IPS DF 6.9 (cell line): ENCODE measurements around the gene GIT1.

ENCODE experiments used
- DNase-seq: peaks from one replicate; pipeline ENCODE4 v3.0.0-alpha.2; 2013; ENCODE audit warnings: low read depth, low spot score
- H3K27ac ChIP-seq: one replicate; pipeline ENCODE4 v1.5.1; 2013; ENCODE audit warnings: low read length, control low read depth
- H3K27me3 ChIP-seq: 2 replicates; pipeline ENCODE4 v1.6.1; 2013; ENCODE audit warnings: mild to moderate bottlenecking, low read length; ENCODE audit not compliant: control insufficient read depth, insufficient read depth
- H3K36me3 ChIP-seq: 2 replicates; pipeline ENCODE4 v1.6.1; 2013; ENCODE audit warnings: low read length; ENCODE audit not compliant: control insufficient read depth, insufficient read depth
- H3K4me1 ChIP-seq: 2 replicates; pipeline ENCODE4 v1.6.1; 2013; ENCODE audit warnings: low read length; ENCODE audit not compliant: control insufficient read depth, insufficient read depth
- H3K4me3 ChIP-seq: 2 replicates; pipeline ENCODE4 v1.5.1; 2013; ENCODE audit warnings: mild to moderate bottlenecking, low read length
- H3K9me3 ChIP-seq: 2 replicates; pipeline ENCODE4 v1.6.1; 2013; ENCODE audit warnings: low read length, inconsistent platforms; ENCODE audit not compliant: control insufficient read depth, insufficient read depth
- WGBS: extraction: QIAGEN DNeasy Blood & Tissue Kit; methylation state at CpG from one replicate; pipeline ENCODE4 v1.1.7; 2013; ENCODE audit warnings: mixed read lengths, missing lambda C conversion rate; ENCODE audit not compliant: insufficient read length, insufficient coverage; 5-methylcytosine and 5-hydroxymethylcytosine counted together

GIT1 gene

GRCh38 chr17:29608986-29609385 is 19.5 kb upstream of the GIT1 start:
- no peaks in the 10 kb centered on the region for H3K27me3 ChIP-seq
- DNase-seq, result no peak
- H3K27ac ChIP-seq, result no peak overlapping the region
- WGBS, result no CpG with 5 or more reads among the region's 15 CpGs
- H3K4me1 ChIP-seq, result 0 out of 2 replicates have a peak, but pooled peaks cover 5% of the 10 kb centered on the region
- no peak overlapping the region for H3K4me3 ChIP-seq
- no peaks in the 10 kb centered on the region for H3K9me3 ChIP-seq
- peaks cover 6% of the 10 kb centered on the region; the same call in 1 of the 2 replicates for H3K36me3 ChIP-seq

- no peaks in the 10 kb centered on the region for H3K4me1 ChIP-seq
- H3K9me3 ChIP-seq, result no peaks in the 10 kb centered on the region
- no peak overlapping the region for H3K4me3 ChIP-seq
- peaks cover 3% of the 10 kb centered on the region; the same call in 1 of the 2 replicates for H3K36me3 ChIP-seq
- no peaks in the 10 kb centered on the region for H3K27me3 ChIP-seq
- H3K27ac ChIP-seq, result no peak overlapping the region
- DNase-seq, result no peak
- WGBS, result no CpG with 5 or more reads among the region's 29 CpGs
These were observed 18.2 kb upstream of the GIT1 start for GRCh38 chr17:29607557-29608195.

GRCh38 chr17:29603109-29603674 is 13.7 kb upstream of the GIT1 start:
- H3K4me3 ChIP-seq, result no peak overlapping the region
- no CpG with 5 or more reads among the region's 6 CpGs for WGBS
- no peak for DNase-seq
- no peaks in the 10 kb centered on the region; the same call in 1 of the 2 replicates for H3K4me1 ChIP-seq
- peaks cover 2% of the 10 kb centered on the region; the same call in 1 of the 2 replicates for H3K36me3 ChIP-seq
- no peaks in the 10 kb centered on the region for H3K27me3 ChIP-seq
- H3K27ac ChIP-seq, result no peak overlapping the region
- H3K9me3 ChIP-seq, result no peaks in the 10 kb centered on the region

GRCh38 chr17:29597361-29598172 is 8.1 kb upstream of the GIT1 start:
- Histone ChIP-seq H3K27ac (no peak overlapping the region), H3K27me3 (no peaks in the 10 kb centered on the region), H3K4me3 (no peak overlapping the region), H3K9me3 (no peaks in the 10 kb centered on the region), H3K36me3 (no peaks in the 10 kb centered on the region), H3K4me1 (peaks cover 18% of the 10 kb centered on the region)
- WGBS, result no CpG with 5 or more reads among the region's 13 CpGs
- DNase-seq, result no peak

GRCh38 chr17:29596811-29597210 is 7.4 kb upstream of the GIT1 start:
- Histone ChIP-seq H3K4me3 (no peak overlapping the region), H3K27me3 (no peaks in the 10 kb centered on the region), H3K4me1 (peaks cover 22% of the 10 kb centered on the region), H3K36me3 (no peaks in the 10 kb centered on the region), H3K27ac (no peak overlapping the region), H3K9me3 (no peaks in the 10 kb centered on the region)
- no CpG with 5 or more reads among the region's 9 CpGs for WGBS
- no peak for DNase-seq

GRCh38 chr17:29595943-29596774 is 6.7 kb upstream of the GIT1 start:
- WGBS, result no CpG with 5 or more reads among the region's 12 CpGs
- H3K4me1 ChIP-seq, result peaks cover 22% of the 10 kb centered on the region
- no peaks in the 10 kb centered on the region for H3K27me3 ChIP-seq
- no peaks in the 10 kb centered on the region for H3K36me3 ChIP-seq
- no peak overlapping the region for H3K27ac ChIP-seq
- DNase-seq, result no peak
- no peak overlapping the region for H3K4me3 ChIP-seq
- no peaks in the 10 kb centered on the region for H3K9me3 ChIP-seq

GRCh38 chr17:29595107-29595942 is 5.9 kb upstream of the GIT1 start:
- no peaks in the 10 kb centered on the region for H3K9me3 ChIP-seq
- peaks cover 22% of the 10 kb centered on the region for H3K4me1 ChIP-seq
- H3K36me3 ChIP-seq, result no peaks in the 10 kb centered on the region
- DNase-seq, result no peak
- no peak overlapping the region for H3K4me3 ChIP-seq
- H3K27ac ChIP-seq, result no peak overlapping the region
- WGBS, result no CpG with 5 or more reads among the region's 7 CpGs
- no peaks in the 10 kb centered on the region for H3K27me3 ChIP-seq

- WGBS, result no CpG with 5 or more reads among the region's 11 CpGs
- no peak for DNase-seq
- H3K27ac ChIP-seq, result no peak overlapping the region
- no peaks in the 10 kb centered on the region for H3K27me3 ChIP-seq
- no peaks in the 10 kb centered on the region for H3K9me3 ChIP-seq
- H3K4me3 ChIP-seq, result no peak overlapping the region
- no peaks in the 10 kb centered on the region for H3K36me3 ChIP-seq
- peaks cover 28% of the 10 kb centered on the region for H3K4me1 ChIP-seq
These were observed 5.2 kb upstream of the GIT1 start for GRCh38 chr17:29594519-29595090.

- Histone ChIP-seq H3K9me3 (no peaks in the 10 kb centered on the region), H3K4me1 (peaks cover 28% of the 10 kb centered on the region), H3K36me3 (no peaks in the 10 kb centered on the region), H3K27me3 (no peaks in the 10 kb centered on the region), H3K27ac (no peak overlapping the region), H3K4me3 (peak overlapping the region; percentile 65)
- no CpG with 5 or more reads among the region's 64 CpGs for WGBS
- DNase-seq, result no peak
These were observed 4.4 kb upstream of the GIT1 start for GRCh38 chr17:29593591-29594518.
